Cardiac fibroblast (primary cell): ENCODE results near the gene TLK1.

ENCODE experiments used
- DNase-seq, 2 donors: peaks; one replicate each; pipeline versions ENCODE4 v3.0.0 to v3.0.0-alpha.2; 2010; ENCODE audit warnings: low read depth in 2 of 2
- H3K4me3 ChIP-seq, 2 donors: replicated peaks in 1 of 2; 1 replicate in 1 of 2; 2 replicates in 1 of 2; pipeline ENCODE4 v1.5.1; 2011; ENCODE audit warnings: low read depth in 2 of 2, low read length in 2 of 2, mild to moderate bottlenecking in 2 of 2, moderate library complexity in 1 of 2
- TF ChIP-seq, protein P1 (sequence below): IDR thresholded peaks from one replicate; pipeline ENCODE4 v1.5.1; 2011; ENCODE audit warnings: low read depth, mild to moderate bottlenecking, low read length, inconsistent platforms

The TLK1 gene

DNA sequence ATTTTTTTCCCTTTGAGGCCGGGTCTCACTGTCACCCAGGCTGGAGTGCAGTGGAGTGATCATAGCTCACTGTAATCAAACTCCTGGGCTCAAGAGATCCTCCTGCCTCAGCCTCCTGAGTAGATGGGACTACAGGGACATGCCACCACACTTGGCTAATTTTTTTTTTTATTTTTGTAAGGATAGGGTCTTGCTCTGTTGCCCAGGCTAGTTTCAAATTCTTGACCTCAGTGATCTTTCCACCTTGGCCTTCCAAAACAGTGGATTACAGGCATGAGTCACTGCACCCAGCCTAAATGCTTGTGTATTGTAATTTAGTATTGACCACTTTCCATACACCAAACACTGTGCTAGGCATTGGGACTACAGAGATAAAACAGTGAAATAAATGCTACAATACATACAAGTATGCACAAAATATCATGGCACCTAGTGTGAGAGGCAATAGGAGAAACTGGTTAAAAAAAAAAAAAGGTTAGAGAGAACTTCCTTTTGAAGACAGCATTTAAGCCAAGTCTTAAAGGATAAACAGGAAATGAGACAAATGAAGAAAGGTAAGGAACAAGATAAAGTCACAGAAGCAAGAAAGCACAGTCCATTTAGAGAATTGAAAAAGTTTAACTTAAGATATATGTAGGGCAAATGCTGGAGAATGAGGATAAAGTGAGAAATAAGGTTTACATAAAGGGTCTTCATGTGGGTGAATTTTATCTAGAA lies 118.3 kb downstream of the TLK1 start:
- DNase-seq = no peak
- H3K4me3 ChIP-seq = no peak overlapping the region
- TF ChIP-seq, protein P1, sequence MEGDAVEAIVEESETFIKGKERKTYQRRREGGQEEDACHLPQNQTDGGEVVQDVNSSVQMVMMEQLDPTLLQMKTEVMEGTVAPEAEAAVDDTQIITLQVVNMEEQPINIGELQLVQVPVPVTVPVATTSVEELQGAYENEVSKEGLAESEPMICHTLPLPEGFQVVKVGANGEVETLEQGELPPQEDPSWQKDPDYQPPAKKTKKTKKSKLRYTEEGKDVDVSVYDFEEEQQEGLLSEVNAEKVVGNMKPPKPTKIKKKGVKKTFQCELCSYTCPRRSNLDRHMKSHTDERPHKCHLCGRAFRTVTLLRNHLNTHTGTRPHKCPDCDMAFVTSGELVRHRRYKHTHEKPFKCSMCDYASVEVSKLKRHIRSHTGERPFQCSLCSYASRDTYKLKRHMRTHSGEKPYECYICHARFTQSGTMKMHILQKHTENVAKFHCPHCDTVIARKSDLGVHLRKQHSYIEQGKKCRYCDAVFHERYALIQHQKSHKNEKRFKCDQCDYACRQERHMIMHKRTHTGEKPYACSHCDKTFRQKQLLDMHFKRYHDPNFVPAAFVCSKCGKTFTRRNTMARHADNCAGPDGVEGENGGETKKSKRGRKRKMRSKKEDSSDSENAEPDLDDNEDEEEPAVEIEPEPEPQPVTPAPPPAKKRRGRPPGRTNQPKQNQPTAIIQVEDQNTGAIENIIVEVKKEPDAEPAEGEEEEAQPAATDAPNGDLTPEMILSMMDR = no peak

DNA sequence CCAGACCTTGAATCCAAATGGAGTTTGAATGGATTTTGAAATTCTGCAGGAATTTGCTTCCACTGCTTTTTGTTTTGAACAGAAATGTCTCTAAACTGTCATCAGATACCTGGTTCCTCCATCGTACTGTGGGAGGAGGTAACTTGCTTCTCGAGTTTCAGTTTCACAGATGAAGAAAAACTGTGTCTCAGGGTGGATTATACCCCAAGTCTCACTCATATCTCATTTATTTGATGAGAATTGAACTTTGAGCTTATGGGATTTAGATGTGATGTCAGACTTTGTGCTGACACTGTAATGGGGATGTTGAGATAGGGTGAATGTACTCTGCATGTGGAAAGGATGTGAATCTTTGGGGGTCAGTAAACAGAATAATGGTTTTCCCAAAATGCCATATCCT lies 124.2 kb downstream of the TLK1 start:
- H3K4me3 ChIP-seq = no peak overlapping the region
- TF ChIP-seq, protein P1 = no peak
- no peak for DNase-seq

DNA sequence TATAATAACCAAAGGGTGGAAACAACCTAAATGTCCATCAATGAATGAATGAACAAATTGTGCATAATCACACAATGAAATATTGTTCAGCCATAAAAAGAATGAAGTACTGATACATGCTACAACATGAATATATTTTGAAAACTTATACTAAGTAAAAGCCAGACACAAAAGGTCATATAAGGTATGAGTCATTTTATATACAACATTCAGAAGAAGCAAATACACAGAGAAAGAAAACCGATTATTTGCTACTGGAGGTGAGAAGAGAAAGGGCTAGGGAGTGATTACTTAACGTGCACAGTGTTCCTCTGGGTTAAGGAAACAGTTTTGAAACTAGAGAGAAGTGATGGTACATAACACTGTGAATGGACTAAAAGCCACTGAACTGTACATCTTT lies 126.4 kb downstream of the TLK1 start:
- no peak for DNase-seq
- TF ChIP-seq, protein P1 = no peak

DNA sequence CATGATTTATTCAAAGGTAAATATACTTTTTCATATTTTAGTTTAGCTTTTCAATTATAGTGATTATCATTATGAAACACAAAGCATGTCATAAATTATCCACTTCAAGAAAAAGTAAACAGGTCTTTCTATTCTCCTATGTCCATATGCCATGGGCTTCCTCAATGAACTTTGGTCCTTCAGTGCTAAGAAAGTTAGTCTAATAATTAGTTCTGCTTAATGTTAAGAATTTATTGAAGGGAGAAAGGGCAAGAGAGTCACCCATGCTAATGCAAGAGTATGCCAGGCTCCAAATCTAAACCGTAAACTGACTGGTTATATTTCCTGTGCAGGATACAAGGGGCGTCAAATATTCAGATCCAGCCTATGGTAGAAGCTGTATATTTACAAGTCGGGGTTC lies 135.5 kb downstream of the TLK1 start:
- TF ChIP-seq, protein P1 = no peak
- no peak for DNase-seq
- H3K4me3 ChIP-seq = no peak overlapping the region

More for the DNA sequence above, 126.4 kb downstream of the TLK1 start:
- no peak overlapping the region for H3K4me3 ChIP-seq

DNA sequence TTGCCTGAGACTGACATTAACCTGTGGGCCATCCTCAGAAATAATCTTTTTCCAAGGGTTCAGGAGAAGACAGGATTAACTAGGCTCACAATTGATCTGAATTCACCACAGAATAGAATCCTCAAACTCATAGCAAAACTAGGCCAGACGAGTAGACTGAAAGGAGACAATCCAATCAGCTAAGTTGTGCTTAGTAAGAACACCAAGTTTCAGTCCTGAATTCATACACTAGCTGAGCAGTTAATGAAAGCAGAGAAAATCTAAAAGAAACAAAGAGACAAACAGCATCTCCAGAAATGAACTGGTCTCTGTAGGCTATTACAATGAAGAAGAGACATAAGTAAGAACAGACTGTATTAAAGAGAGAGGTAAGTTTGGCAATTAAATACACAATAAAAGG lies 142.2 kb downstream of the TLK1 start:
- no peak for DNase-seq
- TF ChIP-seq, protein P1 = no peak
- no peak overlapping the region for H3K4me3 ChIP-seq

DNA sequence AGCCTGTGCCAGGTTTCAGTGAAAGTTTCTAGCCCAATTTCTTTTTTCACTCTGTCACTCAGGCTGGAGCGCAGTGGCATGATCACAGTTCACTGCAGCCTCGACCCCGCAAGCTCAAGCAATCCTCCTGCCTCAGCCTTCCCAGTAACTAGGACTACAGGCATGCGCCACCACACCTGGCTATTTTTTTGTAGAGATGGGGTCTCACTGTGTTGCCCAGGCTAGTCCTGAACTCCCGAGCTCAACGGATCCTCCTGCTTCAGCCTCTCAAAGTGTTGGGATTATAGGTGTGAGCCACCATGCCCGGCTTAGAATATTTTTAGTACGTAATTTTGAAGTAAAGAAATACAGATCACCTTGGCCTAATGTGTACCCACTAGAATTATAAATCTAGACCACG lies 144.6 kb downstream of the TLK1 start:
- TF ChIP-seq, protein P1 = no peak
- DNase-seq = no peak

DNA sequence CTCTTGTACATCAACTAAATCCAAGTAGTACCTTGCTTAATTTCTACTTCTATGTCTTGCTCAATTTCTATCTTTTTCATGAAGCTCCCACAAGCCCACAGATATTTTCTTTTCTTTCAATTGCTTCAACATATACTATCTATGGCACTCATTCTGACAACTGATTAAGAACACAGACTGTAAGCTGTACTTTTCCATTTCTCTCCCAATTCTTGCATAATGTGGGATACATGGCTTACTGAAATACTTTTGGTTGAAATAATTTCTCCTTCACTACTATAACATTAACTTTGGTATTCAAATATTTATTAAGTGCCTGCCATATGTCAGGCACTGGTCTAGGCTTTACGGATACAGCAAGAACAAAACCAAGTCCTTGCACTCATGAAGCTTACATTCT lies 146.8 kb downstream of the TLK1 start:
- TF ChIP-seq, protein P1 = no peak
- no peak overlapping the region for H3K4me3 ChIP-seq
- DNase-seq = no peak

More for the DNA sequence above, 144.6 kb downstream of the TLK1 start:
- no peak overlapping the region for H3K4me3 ChIP-seq
